ENCODE results near the gene TCF7L2. TPM values are rescaled to one million over a fixed set of nuclear protein-coding genes. Genes with fewer than 3 reads are reported as not detected.

The TCF7L2 gene
- total RNA-seq, 1 donor from 2014 or later, result 18.7 TPM

DNA sequence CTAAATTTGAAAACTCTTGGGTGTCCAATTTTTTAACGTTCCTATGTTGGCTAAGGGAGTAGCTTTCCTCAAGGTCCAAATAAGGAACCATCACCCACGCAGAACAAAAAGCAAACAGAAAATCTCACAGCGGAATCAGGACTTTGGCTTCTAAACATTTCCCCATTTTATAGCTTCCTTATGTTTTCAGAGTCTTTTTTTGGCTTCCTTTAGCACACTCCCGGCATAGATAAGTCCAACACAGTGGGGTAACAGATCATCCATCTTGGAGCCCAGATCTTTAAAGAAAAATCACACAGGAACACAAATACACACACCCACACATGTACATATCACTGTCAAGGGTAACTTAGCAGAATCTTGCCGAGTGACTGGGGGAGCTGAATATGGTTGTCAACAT lies 4.2 kb upstream of the TCF7L2 start:
- ATAC-seq (no peak), DNase-seq (ENCODE audit: low spot score) (no peak)

DNA sequence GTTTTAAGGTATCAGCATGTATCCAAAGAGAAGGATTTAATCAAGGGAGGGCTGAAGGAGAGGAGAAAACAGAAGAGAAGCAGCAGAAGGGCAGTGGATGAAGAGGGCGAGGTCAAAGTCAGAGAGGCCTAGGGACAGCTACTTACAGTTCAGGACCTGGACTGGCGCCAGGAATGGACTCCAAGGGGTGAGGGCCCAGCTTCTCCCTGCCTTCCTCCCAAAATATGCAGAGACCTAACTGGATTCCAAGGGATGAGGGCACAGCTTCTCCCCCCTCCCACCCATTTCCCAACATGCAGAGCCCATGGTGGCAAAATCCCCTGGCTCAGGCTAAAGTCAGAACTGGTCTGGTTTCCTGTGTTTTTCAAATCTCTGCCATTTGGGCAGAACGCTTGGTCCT lies 3.4 kb upstream of the TCF7L2 start:
- DNase-seq (ENCODE audit: low spot score) (no peak), ATAC-seq (no peak)

DNA sequence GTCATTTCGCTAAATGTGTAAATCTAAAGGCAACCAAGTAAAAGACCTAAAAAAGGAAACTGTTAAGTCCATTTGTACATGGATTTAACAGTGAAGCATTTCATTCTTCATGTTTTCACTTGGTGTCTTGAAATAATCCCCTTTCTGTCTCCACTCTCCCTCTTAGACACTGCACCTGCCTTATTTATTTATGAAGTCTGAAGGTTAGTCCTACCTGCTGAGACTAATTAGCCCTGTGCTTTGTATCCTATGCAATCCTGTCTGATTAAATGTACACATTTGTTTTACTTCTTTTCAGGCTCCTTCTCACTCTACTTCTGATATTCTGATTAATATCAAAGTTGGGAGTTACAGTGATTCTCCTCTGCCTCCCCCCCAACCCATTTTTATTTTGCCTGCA lies 1.9 kb upstream of the TCF7L2 start:
- DNase-seq (ENCODE audit: low spot score) (no peak), ATAC-seq (no peak)

- peak; percentile 24 for ATAC-seq
- no peak for DNase-seq (ENCODE audit: low spot score)
Observed at GRCh38 chr10:112949143-112949823, 764 bp upstream of the TCF7L2 start.

- peak; percentile 53 for DNase-seq (ENCODE audit: low spot score)
- no peak for ATAC-seq
Observed at GRCh38 chr10:112950714-112951358, 789 bp downstream of the TCF7L2 start.

DNA sequence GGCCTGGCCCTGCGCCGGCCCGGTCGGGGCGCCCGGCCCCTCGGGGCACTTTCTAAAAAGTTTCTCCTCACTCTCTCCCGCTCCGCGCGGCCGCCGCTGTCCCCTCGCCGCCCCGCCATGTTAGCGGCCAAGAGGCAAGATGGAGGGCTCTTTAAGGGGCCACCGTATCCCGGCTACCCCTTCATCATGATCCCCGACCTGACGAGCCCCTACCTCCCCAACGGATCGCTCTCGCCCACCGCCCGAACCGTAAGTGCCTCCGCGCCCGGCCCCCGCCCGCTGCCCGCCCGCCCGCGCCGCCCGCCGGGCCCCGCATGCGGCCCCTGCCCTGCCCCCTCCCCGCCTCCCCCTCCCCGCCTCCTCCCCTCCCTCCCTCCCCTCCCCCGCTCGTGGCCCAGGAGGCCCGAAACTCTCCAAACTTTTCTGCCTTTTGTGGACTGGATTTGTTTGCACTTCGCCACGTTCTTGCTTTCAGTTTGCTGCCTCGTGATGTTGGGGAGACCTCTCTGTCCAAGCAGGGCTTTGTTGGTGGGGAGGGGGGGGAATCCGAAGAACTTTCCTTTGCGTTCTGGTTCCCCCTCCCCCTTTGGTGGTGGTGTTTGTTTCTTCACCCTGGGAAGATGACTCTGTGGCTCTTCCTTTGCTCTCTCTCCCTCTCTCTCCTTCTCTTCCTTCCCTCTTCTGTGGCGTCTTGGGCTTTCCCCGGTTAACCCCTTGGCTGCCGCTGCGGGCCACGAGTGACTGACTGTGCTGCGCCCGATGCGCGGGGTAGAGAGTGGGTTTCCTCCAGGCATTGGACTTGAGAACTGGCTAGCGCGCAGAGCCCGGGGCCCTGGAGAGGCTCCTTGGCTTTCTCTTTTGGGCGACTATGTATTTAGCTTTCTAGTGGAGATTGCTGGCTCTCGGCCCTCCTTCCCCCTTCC lies 1.6 kb downstream of the TCF7L2 start:
- DNase-seq (ENCODE audit: low spot score), result peak; percentile 78
- peak; percentile 25 for ATAC-seq

DNA sequence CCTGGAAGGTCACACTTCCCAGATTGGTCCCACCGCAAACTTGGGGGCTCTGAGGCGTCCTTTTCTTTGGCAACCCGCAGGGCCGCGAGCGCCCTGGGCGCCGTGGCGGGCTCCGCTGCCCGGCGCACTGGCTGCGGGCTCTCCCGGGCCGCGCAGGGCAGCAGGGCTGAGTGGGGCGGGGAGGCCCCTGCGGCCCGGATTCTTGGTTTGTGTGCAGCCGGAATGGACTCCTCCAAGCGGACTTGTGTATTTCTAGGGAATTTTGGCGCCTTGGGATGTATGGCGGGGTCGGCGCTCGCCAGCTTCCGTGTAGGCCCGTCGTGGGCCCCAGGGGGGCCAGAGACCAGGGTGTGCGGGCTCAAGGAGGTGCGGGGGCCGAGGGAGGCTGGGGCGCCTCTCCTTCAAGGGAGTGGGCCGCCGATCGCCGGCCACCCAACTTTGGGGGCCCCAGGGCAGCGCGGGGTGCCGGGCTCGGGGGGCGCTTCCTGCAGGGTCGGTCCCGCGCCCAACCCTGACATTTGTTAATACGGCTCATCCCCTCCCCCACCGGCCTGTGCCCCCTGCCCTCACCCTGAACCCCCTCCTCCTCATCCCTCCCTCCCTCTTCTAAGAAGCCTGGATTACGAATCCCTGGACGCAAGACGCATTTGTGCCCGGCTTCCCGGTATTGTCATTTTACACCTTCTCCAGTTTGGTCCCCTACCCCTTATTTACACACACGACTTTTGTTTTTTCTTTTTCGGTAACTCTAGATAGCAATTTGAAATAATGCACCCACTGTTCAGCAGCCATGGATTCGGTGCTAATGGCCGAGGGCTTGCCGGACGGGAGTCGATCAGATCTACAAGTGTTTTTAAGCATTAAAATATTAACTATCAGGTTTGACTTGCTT lies 2.5 kb downstream of the TCF7L2 start:
- ATAC-seq (peak; percentile 33), DNase-seq (ENCODE audit: low spot score) (no peak)

GRCh38 chr10:112953174-112954159 lies 3.4 kb downstream of the TCF7L2 start:
- no peak for ATAC-seq
- no peak for DNase-seq (ENCODE audit: low spot score)

- no peak for ATAC-seq
- no peak for DNase-seq (ENCODE audit: low spot score)
Observed at GRCh38 chr10:112954974-112955581, 5.0 kb downstream of the TCF7L2 start.

DNA sequence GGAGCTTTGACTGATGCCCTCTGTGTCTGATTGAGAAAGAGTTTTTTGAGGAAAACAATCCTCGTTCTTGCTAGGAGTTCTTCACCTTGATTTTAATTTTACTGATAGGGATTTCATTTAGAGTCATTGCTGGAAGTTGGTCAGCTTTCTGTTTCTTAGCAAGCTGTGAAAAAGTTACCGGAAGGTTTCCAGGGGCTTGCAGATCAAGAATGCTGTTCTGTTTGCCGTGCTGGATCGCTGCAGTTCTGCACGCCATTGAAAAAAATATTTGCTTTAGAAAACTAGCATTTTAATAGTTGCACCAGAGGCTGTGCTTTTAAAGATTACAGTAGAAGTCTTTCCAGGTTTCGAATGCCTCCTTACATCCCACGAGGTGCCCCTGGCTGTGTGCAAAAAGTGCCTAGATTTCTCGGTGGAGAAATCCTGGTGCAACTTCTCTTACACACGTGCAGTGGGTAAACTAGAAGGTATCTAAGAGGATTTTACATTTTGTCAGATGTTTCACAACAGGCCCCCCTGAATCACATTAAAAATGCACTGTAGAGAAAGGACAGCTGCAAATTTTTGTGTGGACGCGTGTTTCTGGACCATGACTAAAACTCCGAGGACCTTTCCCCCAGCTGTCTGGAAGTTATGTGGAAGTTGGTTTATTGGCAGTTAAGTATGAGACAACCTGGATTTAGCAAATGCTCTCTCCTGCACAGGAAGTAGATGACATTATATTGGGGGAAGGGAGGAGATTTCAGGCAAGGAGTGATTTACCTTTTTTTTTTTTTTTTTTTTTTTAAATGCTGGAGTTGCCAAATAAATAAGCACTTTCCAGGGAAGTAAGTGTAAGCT lies 5.8 kb downstream of the TCF7L2 start:
- ATAC-seq (no peak), DNase-seq (ENCODE audit: low spot score) (no peak)

GRCh38 chr10:112956631-112957350 lies 6.7 kb downstream of the TCF7L2 start:
- DNase-seq (ENCODE audit: low spot score), result no peak
- ATAC-seq, result no peak

DNA sequence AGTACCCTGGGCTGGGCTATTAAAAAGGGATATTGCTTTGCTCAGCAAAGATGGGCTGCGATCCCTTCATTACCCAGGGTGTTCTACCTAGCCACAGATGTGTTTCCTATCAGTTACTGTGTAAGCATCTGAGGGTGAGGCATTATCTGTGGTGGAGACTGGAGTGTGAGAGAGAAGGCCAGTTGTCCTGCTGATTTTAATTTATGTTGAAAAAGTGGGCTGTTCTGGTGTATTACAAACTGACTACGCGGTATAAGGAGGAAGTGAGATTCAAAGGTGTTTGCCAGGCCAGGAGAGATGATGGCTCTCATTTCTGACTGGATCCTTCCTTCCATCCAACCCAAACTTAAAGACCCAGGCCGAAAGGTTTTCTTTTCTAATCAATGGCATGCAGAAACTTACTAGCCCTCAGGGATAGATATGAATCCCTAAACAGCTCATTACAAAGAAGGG lies 7.6 kb downstream of the TCF7L2 start:
- DNase-seq (ENCODE audit: low spot score) (no peak), ATAC-seq (no peak)

GRCh38 chr10:112958275-112958995 lies 8.4 kb downstream of the TCF7L2 start:
- DNase-seq (ENCODE audit: low spot score), result no peak

GRCh38 chr10:112959207-112959838 lies 9.3 kb downstream of the TCF7L2 start:
- DNase-seq (ENCODE audit: low spot score), result no peak

More at GRCh38 chr10:112958275-112958995, 8.4 kb downstream of the TCF7L2 start:
- ATAC-seq, result no peak

GRCh38 chr10:112960151-112960681 lies 10.2 kb downstream of the TCF7L2 start:
- ATAC-seq, result no peak
- DNase-seq (ENCODE audit: low spot score), result no peak

More at GRCh38 chr10:112959207-112959838, 9.3 kb downstream of the TCF7L2 start:
- ATAC-seq, result no peak

DNA sequence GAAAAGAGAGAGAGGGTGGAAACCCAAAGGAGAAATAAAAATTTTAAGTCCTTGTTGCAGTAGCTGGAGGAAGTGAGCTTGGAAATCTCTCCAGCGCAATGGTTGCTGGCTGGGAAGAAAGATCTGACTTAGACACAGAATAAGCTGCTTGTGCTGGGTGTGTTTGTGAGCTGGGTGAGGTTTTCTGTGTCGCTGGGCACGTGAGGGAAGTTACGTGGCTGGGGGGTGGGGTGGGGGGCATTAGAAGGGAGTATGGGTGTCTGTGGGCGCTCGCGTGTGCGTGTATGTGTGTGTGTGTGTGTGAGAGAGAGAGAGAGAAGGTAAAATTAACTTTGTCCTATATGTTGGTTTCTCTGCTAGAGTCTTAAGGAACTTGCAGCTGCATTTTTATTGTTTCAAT lies 11.6 kb downstream of the TCF7L2 start:
- DNase-seq (ENCODE audit: low spot score) (no peak), ATAC-seq (no peak)

All from left lobe of liver (tissue), 2 donors.